ENCODE measurements around the gene TEFM. TPM values are rescaled to one million over a fixed set of nuclear protein-coding genes. Genes with fewer than 3 reads are reported as not detected.
"Not testable (repeated sequence)": the region's sequence is repeated elsewhere in the genome, so short reads cannot be mapped to it uniquely, and the experiment has no call there.

Gene TEFM
- total RNA-seq, 1 donor from 2014 or later = 0.43 TPM

DNA sequence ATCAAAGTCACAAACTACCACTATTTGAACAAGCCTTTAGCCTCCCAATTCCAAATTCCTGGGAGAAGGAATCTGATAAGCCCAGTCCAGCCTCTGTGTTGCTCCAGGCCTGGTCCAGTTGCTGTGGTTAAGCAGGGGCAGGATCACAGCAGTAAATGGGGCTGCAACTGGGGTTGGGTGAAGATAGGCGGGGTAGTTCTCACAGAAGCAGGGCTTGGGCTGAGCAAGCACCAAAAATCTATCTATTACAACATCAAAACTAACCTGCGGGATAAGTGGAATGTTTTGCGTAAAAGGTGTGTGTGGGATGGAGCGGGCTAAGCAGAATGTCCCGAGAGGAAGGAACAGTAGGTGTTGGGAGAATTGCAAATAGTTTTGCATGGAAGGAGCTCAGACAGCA, 41.8 kb upstream of the TEFM start:
- DNase-seq (ENCODE audit: low spot score in 2 of 2) = no peak
- intact Hi-C loops (cut with DNase I) = no loop called here
- Histone ChIP-seq H3K27me3 (no peaks in the 10 kb centered on the region), H3K9me3 (no peaks in the 10 kb centered on the region), H3K27ac (no peak overlapping the region), H3K4me3 (no peak overlapping the region), H3K4me1 (no peaks in the 10 kb centered on the region), H3K36me3 (no peaks in the 10 kb centered on the region)
- TF ChIP-seq, protein P1, sequence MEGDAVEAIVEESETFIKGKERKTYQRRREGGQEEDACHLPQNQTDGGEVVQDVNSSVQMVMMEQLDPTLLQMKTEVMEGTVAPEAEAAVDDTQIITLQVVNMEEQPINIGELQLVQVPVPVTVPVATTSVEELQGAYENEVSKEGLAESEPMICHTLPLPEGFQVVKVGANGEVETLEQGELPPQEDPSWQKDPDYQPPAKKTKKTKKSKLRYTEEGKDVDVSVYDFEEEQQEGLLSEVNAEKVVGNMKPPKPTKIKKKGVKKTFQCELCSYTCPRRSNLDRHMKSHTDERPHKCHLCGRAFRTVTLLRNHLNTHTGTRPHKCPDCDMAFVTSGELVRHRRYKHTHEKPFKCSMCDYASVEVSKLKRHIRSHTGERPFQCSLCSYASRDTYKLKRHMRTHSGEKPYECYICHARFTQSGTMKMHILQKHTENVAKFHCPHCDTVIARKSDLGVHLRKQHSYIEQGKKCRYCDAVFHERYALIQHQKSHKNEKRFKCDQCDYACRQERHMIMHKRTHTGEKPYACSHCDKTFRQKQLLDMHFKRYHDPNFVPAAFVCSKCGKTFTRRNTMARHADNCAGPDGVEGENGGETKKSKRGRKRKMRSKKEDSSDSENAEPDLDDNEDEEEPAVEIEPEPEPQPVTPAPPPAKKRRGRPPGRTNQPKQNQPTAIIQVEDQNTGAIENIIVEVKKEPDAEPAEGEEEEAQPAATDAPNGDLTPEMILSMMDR (IDR thresholded peaks at IDR 0.05) = no peak

DNA sequence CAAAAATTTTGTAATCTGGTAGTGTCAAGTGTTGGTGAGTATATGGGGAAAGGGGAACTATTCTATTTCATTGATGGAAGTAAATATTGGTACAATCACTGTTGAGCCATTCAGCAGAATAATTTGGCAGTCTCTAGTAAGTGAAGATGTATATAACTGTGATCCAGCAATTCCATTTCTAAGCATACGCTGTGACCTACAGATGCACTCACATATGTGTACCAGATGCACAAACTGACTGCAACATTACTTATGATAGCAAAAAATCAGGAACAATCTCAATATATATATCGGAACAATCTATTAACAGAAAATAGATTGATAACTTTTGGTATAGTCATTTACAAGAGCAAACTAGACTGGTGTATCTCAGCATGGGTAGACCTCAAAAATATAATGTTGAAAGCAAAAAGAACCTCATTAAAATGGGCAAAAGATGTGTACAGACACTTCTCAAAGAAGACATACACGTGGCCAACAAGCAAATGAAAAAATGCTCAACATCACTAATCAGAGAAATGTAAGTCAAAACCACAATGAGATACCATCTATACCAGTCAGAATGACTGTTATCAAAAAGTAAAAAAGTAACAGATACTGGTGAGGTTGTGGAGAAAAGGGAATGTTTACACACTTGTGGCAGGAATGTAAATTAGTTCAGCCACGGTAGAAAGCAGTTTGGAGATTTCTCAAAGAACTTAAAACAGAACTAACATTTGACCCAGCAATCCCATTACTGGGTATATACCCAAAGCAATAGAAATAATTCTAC, 36.5 kb upstream of the TEFM start:
- Histone ChIP-seq H3K4me1 (no peaks in the 10 kb centered on the region), H3K27ac (no peak overlapping the region), H3K4me3 (no peak overlapping the region), H3K27me3 (no peaks in the 10 kb centered on the region), H3K9me3 (no peaks in the 10 kb centered on the region), H3K36me3 (no peaks in the 10 kb centered on the region)
- intact Hi-C loops (cut with DNase I) = no loop called here
- no peak for DNase-seq (ENCODE audit: low spot score in 2 of 2)
- TF ChIP-seq, protein P1 (IDR thresholded peaks at IDR 0.05) = no peak

DNA sequence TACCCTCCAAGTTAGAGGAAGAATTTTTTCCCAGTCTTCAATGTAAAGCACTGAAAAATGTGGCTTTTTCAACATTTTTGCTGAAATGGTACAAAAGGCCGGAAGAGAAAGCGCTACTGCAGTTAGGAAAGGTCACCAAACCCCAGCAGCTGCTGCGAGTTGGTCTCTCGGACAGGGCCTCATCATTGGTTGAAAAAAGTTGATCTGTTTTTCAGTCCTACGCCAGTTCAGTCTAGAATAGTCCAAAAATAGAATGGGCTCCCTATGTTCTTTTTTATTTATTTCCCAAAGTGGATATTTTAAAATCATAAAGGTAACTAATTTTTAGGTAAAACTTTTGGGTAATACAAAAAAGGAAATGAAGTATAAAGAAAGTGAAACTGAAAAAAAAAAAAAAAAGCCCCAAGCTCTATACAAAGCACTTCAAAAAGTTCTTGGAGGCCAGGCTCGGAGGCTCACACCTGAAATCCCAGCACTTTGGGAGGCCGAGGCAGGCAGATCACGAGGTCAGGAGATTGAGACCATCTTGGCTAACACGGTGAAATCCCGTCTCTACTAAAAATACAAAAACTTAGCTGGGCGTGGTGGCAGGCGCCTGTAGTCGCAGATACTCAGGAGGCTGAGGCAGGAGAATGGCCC, 33.1 kb upstream of the TEFM start:
- Histone ChIP-seq H3K36me3 (no peaks in the 10 kb centered on the region), H3K4me3 (no peak overlapping the region), H3K27me3 (no peaks in the 10 kb centered on the region), H3K9me3 (no peaks in the 10 kb centered on the region), H3K27ac (no peak overlapping the region), H3K4me1 (no peaks in the 10 kb centered on the region)
- TF ChIP-seq, protein P1 (IDR thresholded peaks at IDR 0.05) = no peak
- no peak for DNase-seq (ENCODE audit: low spot score in 2 of 2)
- intact Hi-C loops (cut with DNase I) = no loop called here

DNA sequence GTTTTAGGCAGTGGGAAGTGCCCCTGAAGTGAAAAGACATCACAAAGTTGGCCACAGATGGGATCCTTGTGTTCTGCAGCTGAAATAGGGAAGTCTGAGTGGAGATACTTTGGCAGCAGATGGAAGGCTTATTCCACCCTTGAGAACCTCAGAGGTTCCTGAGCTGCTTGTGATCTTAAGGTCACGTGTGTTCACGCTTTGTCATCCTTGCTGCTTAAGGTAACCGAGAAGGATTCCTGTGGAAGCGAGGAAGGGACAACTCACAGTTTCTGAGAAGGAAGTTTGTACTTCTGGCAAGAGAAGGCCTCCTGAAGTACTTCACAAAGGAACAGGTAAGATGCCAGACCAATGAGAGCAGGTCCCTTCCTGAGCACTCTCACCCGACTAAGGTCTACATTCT, 27.9 kb upstream of the TEFM start:
- no peak for DNase-seq (ENCODE audit: low spot score in 2 of 2)
- no peak overlapping the region for H3K4me3 ChIP-seq
- TF ChIP-seq, protein P1 (IDR thresholded peaks at IDR 0.05) = no peak
- H3K27me3 ChIP-seq = no peaks in the 10 kb centered on the region
- intact Hi-C loops (cut with DNase I) = no loop called here
- H3K27ac ChIP-seq = no peak overlapping the region
- H3K36me3 ChIP-seq = no peaks in the 10 kb centered on the region
- H3K9me3 ChIP-seq = no peaks in the 10 kb centered on the region
- no peaks in the 10 kb centered on the region for H3K4me1 ChIP-seq

DNA sequence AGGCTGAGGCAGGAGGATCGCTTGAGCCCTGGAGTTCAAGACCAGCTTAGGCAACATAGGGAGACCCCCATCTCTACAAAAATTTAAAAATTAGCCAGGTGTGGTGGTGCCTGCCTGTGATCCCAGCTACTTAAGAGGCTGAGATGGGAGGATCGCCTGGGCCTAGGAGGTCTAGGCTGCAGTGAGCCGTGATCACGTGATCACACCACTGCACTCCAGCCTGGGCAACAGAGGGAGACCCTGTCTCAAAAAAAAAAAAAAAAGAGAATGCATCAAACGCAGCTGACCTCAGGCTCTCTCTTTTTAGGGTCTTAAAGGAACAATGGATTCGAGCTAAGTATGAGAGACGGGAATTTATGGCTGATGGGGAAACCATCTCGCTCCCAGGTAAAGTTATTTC, 25.5 kb upstream of the TEFM start:
- DNase-seq (ENCODE audit: low spot score in 2 of 2); H3K36me3 ChIP-seq; H3K27me3 ChIP-seq; H3K27ac ChIP-seq; H3K4me3 ChIP-seq; intact Hi-C loops (cut with DNase I); H3K4me1 ChIP-seq; H3K9me3 ChIP-seq: not testable (repeated sequence)

DNA sequence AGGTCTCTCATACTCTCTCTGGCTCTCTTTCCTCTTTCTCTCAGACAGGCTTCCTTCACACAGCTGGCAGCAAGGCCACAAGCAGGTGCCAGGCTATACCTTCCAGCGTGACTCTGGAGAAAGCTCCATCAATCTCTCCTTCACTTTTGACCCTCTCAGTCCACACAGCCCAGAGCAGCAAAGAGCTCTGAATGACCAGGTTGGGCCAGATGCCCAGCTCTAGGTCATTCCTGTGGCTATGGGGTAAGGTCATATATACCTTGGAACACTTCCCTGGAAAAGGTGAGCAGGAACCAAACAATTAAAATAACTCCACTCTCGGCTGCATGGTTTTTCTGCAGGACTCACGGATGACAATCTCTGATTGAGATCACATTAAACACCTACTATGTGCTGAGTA, 24.5 kb upstream of the TEFM start:
- H3K27me3 ChIP-seq = no peaks in the 10 kb centered on the region
- H3K4me1 ChIP-seq = no peaks in the 10 kb centered on the region
- no peaks in the 10 kb centered on the region for H3K9me3 ChIP-seq
- TF ChIP-seq, protein P1 (IDR thresholded peaks at IDR 0.05) = no peak
- intact Hi-C loops (cut with DNase I) = no loop called here
- DNase-seq (ENCODE audit: low spot score in 2 of 2) = no peak
- H3K27ac ChIP-seq = no peak overlapping the region
- no peak overlapping the region for H3K4me3 ChIP-seq
- H3K36me3 ChIP-seq = no peaks in the 10 kb centered on the region

DNA sequence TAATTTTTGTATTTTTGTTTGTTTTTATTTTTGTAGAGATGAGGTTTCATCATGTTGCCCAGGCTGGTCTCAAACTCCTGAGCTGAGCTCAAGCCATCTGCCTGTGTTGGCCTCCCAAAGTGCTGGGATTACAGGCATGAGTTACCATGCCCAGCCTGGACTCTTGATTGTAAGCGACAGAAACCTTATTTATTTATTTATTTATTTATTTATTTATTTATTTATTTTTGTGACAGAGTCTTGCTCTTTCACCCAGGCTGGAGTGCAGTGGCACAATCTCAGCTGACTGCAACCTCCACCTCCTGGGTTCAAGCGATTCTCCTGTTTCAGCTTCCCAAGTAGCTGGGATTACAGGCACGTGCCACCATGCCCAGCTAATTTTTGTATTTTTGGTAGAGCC, 23.8 kb upstream of the TEFM start:
- intact Hi-C loops (cut with DNase I); H3K4me3 ChIP-seq; H3K4me1 ChIP-seq; H3K27ac ChIP-seq; H3K9me3 ChIP-seq; H3K36me3 ChIP-seq; DNase-seq (ENCODE audit: low spot score in 2 of 2); H3K27me3 ChIP-seq: not testable (repeated sequence)
